HCT116 (cell line): ENCODE measurements around the gene CPSF4L. TPM values are rescaled to one million over a fixed set of nuclear protein-coding genes. Genes with fewer than 3 reads are reported as not detected.

Experiments used
- ATAC-seq: fragments of 200-7000 bp; cut with Tn5 transposase; 2 replicates; pipeline ENCODE4 v1.9.1; 2020; ENCODE audit warnings: mild to moderate bottlenecking, moderate library complexity
- BruUV-seq: library from RNA; stranded (reverse); fragments of 400-500 nt; replicated peaks from 2 replicates; lab custom pipeline; 2021; lab: Mats Ljungman, UMichigan
- CTCF ChIA-PET: fragments of 300-600 bp; sonication (Branson Sonifier 250); formaldehyde crosslinking; loops from one replicate; lab custom pipeline; 2021; ENCODE audit warnings: antibody characterized with exemption; lab: Charles Lee
- POLR2A ChIA-PET: fragments of 300-600, 350-600 bp; sonication (Branson Sonifier 250); formaldehyde crosslinking; loops from one replicate; lab custom pipeline; 2021; ENCODE audit warnings: antibody characterized with exemption; lab: Charles Lee
- RAD21 ChIA-PET, 2 experiments: fragments of 300-600 bp; sonication (Branson Sonifier 250); formaldehyde crosslinking; loops; one replicate each; lab custom pipeline; 2023; ENCODE audit warnings: low total read pairs in 2 of 2; ENCODE audit not compliant: uncharacterized antibody in 2 of 2, unreplicated experiment in 2 of 2, low non-redundant PET in 1 of 2; lab: Charles Lee
- DNase-seq: peaks from one replicate; pipeline ENCODE4 v3.0.0-alpha.2; 2010; ENCODE audit warnings: low read depth, low spot score
- H2AFZ ChIP-seq: fragments of 200-600 bp; shearing (Covaris generic), sonication (generic); 2 replicates; pipeline ENCODE4 v1.6.1; 2017; ENCODE audit warnings: low read depth, mixed run types, mixed read lengths, antibody characterized with exemption, low read length; ENCODE audit not compliant: poor library complexity, severe bottlenecking
- H3K27ac ChIP-seq: 2 replicates; pipeline ENCODE4 v1.5.1; 2012; ENCODE audit warnings: low read depth, low read length
- H3K27me3 ChIP-seq: fragments of 200-600 bp; sonication (generic); 2 replicates; pipeline ENCODE4 v1.6.1; 2016; ENCODE audit warnings: mixed run types, low read length, mixed read lengths; ENCODE audit not compliant: insufficient read depth
- H3K36me3 ChIP-seq, 2 experiments: fragments of 200-500 bp in 1 of 2; fragments of 200-600 bp in 1 of 2; sonication (Bioruptor generic) in 1 of 2; sonication (generic) in 1 of 2; 2 replicates each; pipeline versions ENCODE4 v1.5.1 to v1.6.1; 2014 to 2016; ENCODE audit warnings: low read length in 2 of 2, inconsistent platforms in 1 of 2, mixed read lengths in 1 of 2, mixed run types in 1 of 2; ENCODE audit not compliant: insufficient read depth in 2 of 2, control insufficient read depth in 1 of 2
- H3K4me1 ChIP-seq, 2 experiments: fragments of 200-600 bp in 1 of 2; sonication (generic) in 1 of 2; 2 replicates each; pipeline versions ENCODE4 v1.5.1 to v1.6.1; 2012 to 2017; ENCODE audit warnings: low read length in 2 of 2, inconsistent platforms in 1 of 2, mild to moderate bottlenecking in 1 of 2, mixed read lengths in 1 of 2, mixed run types in 1 of 2, moderate library complexity in 1 of 2; ENCODE audit not compliant: insufficient read depth in 2 of 2, control insufficient read depth in 1 of 2
- H3K4me2 ChIP-seq: fragments of 200-600 bp; sonication (generic); 2 replicates; pipeline ENCODE4 v1.6.1; 2017; ENCODE audit warnings: mixed run types, low read length, mixed read lengths
- H3K4me3 ChIP-seq, 2 experiments: fragments of 200-600 bp in 1 of 2; sonication (generic) in 1 of 2; replicated peaks in 1 of 2; 2 replicates each; pipeline ENCODE4 v1.5.1; 2011 to 2016; ENCODE audit warnings: low read length in 2 of 2, control low read depth in 1 of 2, low read depth in 1 of 2, mild to moderate bottlenecking in 1 of 2, mixed read lengths in 1 of 2, mixed run types in 1 of 2
- H3K79me2 ChIP-seq: fragments of 200-600 bp; sonication (generic); 2 replicates; pipeline ENCODE4 v1.6.1; 2017; ENCODE audit warnings: mild to moderate bottlenecking, mixed run types, low read length, moderate library complexity, mixed read lengths; ENCODE audit not compliant: insufficient read depth
- H3K9ac ChIP-seq: fragments of 200-600 bp; sonication (generic); 2 replicates; pipeline ENCODE4 v1.6.1; 2016; ENCODE audit warnings: low read length, mixed read lengths
- H3K9me2 ChIP-seq: fragments of 200-600 bp; sonication (generic), shearing (Covaris generic); 2 replicates; pipeline ENCODE4 v1.6.1; 2017; ENCODE audit warnings: mixed run types, mild to moderate bottlenecking, moderate library complexity; ENCODE audit not compliant: insufficient read depth
- H3K9me3 ChIP-seq, 2 experiments: fragments of 200-500 bp in 1 of 2; fragments of 200-600 bp in 1 of 2; sonication (Bioruptor generic) in 1 of 2; sonication (generic) in 1 of 2; 2 replicates each; pipeline ENCODE4 v1.6.1; 2014 to 2017; ENCODE audit warnings: low read length in 2 of 2, mixed read lengths in 2 of 2, inconsistent platforms in 1 of 2, low read depth in 1 of 2, mild to moderate bottlenecking in 1 of 2, mixed run types in 1 of 2, moderate library complexity in 1 of 2; ENCODE audit not compliant: control insufficient read depth in 1 of 2, insufficient read depth in 1 of 2
- H4K20me1 ChIP-seq: fragments of 200-600 bp; sonication (generic), shearing (Covaris generic); 2 replicates; pipeline ENCODE4 v1.6.1; 2017; ENCODE audit warnings: mixed run types, mild to moderate bottlenecking, moderate library complexity; ENCODE audit not compliant: insufficient read depth
- CEBPB ChIP-seq: IDR thresholded peaks from 2 replicates; pipeline ENCODE4 v1.6.1; 2012; ENCODE audit warnings: low read depth
- EGR1 ChIP-seq: IDR thresholded peaks from 2 replicates; pipeline ENCODE4 v1.6.1; 2012; ENCODE audit warnings: low read depth
- EZH2 ChIP-seq: fragments of 200-600 bp; sonication (generic); IDR thresholded peaks from 2 replicates; pipeline ENCODE4 v1.6.1; 2017; ENCODE audit warnings: antibody characterized with exemption, mixed run types
- EZH2phosphoT487 ChIP-seq: fragments of 200-600 bp; IDR thresholded peaks from 2 replicates; pipeline ENCODE4 v1.6.1; 2018; ENCODE audit warnings: antibody characterized with exemption, borderline replicate concordance
- FOSL1 ChIP-seq: IDR thresholded peaks from 2 replicates; pipeline ENCODE4 v1.6.1; 2012; ENCODE audit warnings: low read depth
- JUND ChIP-seq: IDR thresholded peaks from 2 replicates; pipeline ENCODE4 v1.6.1; 2012
- POLR2A ChIP-seq: IDR thresholded peaks from 2 replicates; pipeline ENCODE4 v1.7.0; 2011; ENCODE audit warnings: borderline replicate concordance; ENCODE audit not compliant: insufficient read depth, insufficient read length; ENCODE audit errors: extremely low read depth
- POLR2AphosphoS5 ChIP-seq: IDR thresholded peaks from 2 replicates; pipeline ENCODE4 v1.6.1; 2011; ENCODE audit warnings: mild to moderate bottlenecking, low read depth, low read length, moderate library complexity
- YY1 ChIP-seq: IDR thresholded peaks from 2 replicates; pipeline ENCODE4 v1.6.1; 2011; ENCODE audit warnings: low read length, low read depth, moderate library complexity, mild to moderate bottlenecking; ENCODE audit not compliant: insufficient replicate concordance; ENCODE audit errors: extremely low read depth
- ZFX ChIP-seq: fragments of 450-650 bp; IDR thresholded peaks from 2 replicates; pipeline ENCODE4 v1.6.1; 2017
- intact Hi-C: fragments of 100-400 bp; cut with micrococcal nuclease; formaldehyde crosslinking; loops from 2 replicates; pipeline ENCODE4 v1.10.0; 2022
- total RNA-seq: library from RNA; stranded (reverse); gene quantifications from one replicate; pipeline ENCODE4 v1.2.1, GENCODE V29; 2021; ENCODE audit not compliant: unreplicated experiment
- TF ChIP-seq, protein P1 (sequence below): IDR thresholded peaks from 2 replicates; pipeline ENCODE4 v1.6.1; 2011; ENCODE audit warnings: mild to moderate bottlenecking, low read length, moderate library complexity; ENCODE audit not compliant: insufficient replicate concordance; ENCODE audit errors: extremely low read depth
- TF ChIP-seq, protein P2 (sequence below): IDR thresholded peaks from 2 replicates; pipeline ENCODE4 v1.6.1; 2012; ENCODE audit warnings: low read depth

CPSF4L gene
- total RNA-seq, 1 experiment from 2014 or later, result not detected

DNA sequence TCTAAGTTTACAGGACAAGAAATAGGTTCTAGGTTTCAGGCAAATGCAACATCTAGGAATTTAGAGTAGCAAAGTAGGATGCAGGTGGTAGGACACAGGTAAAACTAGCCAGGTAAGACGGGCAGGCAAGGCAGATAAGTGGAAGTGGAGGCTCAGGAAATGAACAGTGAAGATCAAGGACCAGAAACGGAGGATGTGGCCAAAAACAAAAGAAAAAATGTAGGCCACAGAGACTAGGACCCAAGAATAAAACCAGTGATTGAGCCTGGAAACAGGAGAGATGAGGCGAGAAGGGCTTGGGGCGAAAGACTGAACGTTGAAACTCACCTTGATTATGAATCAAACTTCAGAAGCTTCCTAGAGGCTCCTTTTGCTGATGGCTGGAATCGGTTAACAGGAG is 24.0 kb downstream of the CPSF4L start:
- POLR2A ChIA-PET, result no interaction called here

More for the DNA sequence above, 24.0 kb downstream of the CPSF4L start:
- Histone ChIP-seq H4K20me1 (no peaks in the 10 kb centered on the region), H3K4me3 (no peak overlapping the region), H3K9me2 (no peaks in the 10 kb centered on the region), H3K4me1 (peaks cover 4 to 11% of the 10 kb centered on the region in 2 experiments; a peak in 3 of 4 replicates), H3K9me3 (no peaks in the 10 kb centered on the region), H2AFZ (no peak overlapping the region), H3K27ac (no peak overlapping the region), H3K9ac (no peak overlapping the region), H3K27me3 (no peaks in the 10 kb centered on the region), H3K4me2 (no peak overlapping the region), H3K36me3 (peaks cover 19 to 25% of the 10 kb centered on the region in 2 experiments; a peak in 2 of 4 replicates), H3K79me2 (peaks cover 13% of the 10 kb centered on the region)
- no peak for ATAC-seq
- TF ChIP-seq ZFX (no peak), EGR1 (no peak), EZH2phosphoT487 (no peak), CEBPB (no peak), EZH2 (no peak), JUND (no peak), YY1 (no peak), POLR2AphosphoS5 (no peak), POLR2A (no peak), FOSL1 (no peak)
- TF ChIP-seq, protein P1, sequence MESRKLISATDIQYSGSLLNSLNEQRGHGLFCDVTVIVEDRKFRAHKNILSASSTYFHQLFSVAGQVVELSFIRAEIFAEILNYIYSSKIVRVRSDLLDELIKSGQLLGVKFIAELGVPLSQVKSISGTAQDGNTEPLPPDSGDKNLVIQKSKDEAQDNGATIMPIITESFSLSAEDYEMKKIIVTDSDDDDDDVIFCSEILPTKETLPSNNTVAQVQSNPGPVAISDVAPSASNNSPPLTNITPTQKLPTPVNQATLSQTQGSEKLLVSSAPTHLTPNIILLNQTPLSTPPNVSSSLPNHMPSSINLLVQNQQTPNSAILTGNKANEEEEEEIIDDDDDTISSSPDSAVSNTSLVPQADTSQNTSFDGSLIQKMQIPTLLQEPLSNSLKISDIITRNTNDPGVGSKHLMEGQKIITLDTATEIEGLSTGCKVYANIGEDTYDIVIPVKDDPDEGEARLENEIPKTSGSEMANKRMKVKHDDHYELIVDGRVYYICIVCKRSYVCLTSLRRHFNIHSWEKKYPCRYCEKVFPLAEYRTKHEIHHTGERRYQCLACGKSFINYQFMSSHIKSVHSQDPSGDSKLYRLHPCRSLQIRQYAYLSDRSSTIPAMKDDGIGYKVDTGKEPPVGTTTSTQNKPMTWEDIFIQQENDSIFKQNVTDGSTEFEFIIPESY, result no peak
- TF ChIP-seq, protein P2, sequence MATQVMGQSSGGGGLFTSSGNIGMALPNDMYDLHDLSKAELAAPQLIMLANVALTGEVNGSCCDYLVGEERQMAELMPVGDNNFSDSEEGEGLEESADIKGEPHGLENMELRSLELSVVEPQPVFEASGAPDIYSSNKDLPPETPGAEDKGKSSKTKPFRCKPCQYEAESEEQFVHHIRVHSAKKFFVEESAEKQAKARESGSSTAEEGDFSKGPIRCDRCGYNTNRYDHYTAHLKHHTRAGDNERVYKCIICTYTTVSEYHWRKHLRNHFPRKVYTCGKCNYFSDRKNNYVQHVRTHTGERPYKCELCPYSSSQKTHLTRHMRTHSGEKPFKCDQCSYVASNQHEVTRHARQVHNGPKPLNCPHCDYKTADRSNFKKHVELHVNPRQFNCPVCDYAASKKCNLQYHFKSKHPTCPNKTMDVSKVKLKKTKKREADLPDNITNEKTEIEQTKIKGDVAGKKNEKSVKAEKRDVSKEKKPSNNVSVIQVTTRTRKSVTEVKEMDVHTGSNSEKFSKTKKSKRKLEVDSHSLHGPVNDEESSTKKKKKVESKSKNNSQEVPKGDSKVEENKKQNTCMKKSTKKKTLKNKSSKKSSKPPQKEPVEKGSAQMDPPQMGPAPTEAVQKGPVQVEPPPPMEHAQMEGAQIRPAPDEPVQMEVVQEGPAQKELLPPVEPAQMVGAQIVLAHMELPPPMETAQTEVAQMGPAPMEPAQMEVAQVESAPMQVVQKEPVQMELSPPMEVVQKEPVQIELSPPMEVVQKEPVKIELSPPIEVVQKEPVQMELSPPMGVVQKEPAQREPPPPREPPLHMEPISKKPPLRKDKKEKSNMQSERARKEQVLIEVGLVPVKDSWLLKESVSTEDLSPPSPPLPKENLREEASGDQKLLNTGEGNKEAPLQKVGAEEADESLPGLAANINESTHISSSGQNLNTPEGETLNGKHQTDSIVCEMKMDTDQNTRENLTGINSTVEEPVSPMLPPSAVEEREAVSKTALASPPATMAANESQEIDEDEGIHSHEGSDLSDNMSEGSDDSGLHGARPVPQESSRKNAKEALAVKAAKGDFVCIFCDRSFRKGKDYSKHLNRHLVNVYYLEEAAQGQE, result no peak
- BruUV-seq, result no TSS peak
- DNase-seq, result no peak
- ChIA-PET CTCF (no interaction called here), RAD21 (no interaction called here)
- intact Hi-C loops, result no loop called here
